Measurements from ENCODE around the gene ZNF260.
A peak's percentile ranks its signal among the peaks of the same experiment; 100 is the strongest.
"Not testable (repeated sequence)": the region's sequence is repeated elsewhere in the genome, so short reads cannot be mapped to it uniquely, and the experiment has no call there.

ZNF260 gene

DNA sequence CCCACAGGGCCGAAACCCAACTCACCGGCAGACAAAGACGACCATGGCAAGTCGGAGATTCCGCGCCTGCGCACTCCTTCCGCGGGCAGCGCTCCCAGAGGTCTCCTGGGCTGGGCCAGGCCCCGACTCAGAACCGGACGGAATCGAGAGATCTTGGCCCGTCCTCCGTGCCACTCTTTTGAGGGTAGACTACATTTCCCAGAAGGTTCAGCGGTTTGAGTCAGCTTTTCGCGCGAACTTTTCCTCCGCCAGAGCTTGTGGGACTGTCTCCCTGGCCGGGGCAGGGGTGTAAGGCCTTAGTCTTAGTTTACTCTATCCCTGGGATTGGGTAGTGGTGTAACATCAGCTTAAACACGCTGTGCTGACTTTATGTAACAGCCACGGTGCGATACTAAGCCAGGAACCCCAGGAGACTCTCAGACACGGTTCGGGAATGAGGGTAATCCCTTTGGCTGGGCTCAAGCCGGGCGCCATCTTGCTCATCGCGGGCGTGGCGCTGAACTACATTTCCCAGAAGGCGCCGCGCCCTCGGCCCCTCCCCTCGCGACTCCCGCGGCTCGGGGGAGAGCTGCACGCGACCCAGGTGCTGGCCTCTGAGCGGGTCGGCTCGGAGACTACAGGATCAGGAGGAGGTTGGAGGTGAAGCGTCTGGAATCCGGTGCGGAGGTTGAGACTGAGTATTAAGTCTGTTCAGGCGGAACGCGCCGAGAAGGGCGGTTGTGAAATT is at the start of gene ZNF260:
Gene ZNF260 (minus strand): TSS at position 78 of the 727 bp plus-strand sequence. CDS start 13,033 bp downstream, outside the sequence.
- DNase-seq = peak; percentile 88

DNA sequence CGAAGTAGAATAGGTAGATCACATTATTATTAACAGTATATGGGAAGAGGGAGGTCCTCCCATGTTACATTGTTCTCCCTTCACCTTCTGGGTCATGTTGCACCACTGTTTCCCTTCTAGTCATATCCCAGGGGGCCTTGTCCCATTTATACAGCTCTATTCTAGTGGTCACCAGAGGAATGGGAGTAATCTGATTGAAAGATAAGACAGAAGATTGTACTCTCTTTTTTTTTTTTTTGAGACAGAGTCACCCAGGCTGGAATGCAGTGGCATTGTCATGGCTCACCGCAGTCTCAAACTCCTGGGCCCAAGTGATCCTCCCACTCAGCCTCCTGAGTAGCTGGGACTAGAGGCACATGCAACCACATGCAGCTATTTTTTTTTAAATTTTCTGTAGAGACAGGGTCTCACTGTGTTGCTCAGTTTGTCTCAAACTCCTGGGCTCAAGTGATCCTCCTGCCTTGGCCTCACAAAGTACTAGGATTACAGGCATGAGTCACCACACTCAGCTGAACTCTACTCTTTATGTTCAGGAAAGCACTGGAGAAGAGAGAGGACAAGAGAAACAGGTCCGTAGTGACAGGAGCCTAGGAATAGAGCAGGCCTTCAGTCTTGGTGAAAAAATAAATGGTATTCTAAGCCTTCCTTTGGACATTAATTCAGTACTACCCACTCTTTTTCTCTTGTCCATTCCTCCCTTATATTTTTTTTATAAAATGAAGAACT is 49.4 kb upstream of the ZNF260 start:
- DNase-seq = no peak

DNA sequence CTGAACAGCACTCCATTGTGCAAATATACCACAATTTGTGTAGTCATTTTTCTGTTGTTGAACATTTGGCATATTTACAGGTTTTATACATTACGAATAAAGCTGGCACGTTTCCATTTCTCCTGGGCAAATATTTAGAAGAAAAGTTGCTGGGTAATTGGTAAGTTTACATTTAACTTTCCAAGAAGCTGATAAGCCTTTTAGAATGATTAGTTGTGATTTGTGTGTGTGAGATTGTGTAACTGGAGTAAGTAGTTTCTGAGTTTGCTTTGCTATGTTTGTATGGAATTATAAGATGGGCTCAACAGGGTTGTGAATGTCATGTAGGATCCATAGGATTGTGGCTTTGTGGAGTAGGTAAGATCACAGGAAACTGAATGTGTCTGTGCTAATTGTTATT is 46.7 kb upstream of the ZNF260 start:
- no peak for DNase-seq

DNA sequence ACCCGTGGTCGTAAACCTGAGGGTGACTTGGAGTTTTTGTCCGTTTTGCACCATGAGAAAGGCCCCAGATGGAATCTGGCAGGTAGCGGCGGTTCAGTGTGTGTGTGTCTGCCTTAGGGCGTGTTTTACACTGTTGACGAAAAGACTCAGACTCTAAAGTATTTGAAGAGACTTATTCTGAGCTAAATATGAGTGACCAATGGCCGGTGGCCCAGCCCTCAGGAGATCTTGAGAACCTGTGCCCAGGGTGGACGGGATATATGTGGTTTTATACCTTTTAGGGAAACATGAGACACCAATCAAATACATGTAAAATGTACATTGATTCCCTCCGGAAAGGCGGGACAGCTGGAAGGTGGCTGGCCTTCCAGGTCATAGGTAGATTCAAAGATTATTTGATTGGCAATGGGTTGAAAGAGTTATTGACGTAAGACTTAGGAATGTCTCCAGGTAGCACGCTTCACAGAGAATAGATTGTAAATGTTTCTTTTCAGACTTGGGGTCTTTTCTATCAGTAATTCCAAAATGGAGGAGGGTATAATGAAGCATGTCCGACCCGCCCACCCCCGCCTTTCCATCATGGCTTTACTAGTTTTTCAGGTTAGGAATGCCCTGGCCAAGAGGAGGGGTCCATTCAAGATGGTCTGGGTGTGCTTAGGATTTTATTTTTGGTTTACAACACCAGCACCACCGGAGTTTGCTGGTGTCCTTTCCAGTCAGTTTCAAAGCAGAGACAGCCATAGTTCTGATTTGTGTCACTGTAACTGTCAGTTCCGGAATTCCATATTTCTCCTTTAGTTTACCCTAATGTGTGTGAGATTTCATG is 46.0 kb upstream of the ZNF260 start:
- no peak for DNase-seq

DNA sequence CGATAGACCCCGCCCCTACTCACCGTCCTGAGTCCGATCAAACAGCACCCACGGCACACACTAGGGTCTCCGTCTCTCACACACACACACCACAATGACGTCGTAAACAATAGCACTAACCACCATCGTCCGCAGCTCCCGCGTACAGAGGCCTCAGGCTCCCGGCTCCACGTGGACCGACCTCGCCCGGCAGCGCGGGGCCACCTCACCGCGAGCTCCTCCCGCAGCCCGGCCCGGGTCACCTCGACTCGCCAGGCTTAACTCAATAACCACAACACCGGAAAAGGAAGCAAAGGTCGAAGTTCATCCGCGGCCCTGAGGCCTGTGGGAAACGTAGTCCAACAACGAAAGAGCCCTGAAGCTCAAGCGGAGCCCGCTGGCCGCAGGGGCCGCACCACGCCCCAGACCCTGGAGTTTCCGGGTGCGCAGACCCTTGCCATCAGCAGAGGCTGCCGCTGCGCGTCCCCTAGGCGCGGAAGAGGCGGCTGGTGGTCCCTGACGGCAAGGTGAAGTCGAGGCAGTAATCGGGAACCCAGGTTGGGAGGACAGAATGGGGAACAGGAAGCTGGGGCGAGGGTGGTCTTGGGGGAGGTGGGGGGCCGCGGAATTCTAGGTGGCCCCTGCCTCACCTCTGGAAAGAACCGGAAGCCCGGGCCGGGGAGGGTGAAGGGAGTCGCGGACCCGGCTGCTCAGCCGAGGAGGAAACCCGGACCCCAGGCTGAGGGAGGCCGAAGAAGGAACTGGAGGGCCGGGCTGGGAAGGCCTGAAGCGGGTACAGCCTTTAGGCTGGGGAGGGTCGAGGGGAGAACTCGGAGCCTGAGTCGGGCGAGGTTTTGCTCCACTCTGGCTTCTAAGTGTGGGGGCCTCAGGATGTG is 45.2 kb upstream of the ZNF260 start, which contains the start of gene ZNF529:
Gene ZNF529 (minus strand): TSS at position 273 of the 875 bp plus-strand sequence. CDS start 946 bp downstream, outside the sequence.
- DNase-seq = peak; percentile 85

DNA sequence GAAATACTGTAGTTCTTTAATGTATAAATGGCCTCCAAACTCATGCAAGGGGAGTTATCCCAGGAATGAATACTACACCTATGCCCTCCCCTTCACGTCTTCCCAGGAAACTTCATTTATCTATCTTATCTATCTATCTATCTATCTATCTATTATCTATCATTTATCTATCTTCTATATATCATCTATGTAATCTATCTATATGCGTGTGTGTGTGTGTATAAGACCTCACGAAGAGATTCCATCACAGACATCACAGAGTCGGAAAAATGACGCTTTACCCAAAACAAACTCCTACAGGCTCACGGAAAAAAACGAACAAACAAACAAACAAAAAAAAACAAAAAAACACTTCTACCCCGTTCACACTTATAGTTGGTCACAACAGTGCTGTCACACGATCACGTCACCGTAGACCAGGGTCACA is 44.5 kb upstream of the ZNF260 start:
- no peak for DNase-seq

DNA sequence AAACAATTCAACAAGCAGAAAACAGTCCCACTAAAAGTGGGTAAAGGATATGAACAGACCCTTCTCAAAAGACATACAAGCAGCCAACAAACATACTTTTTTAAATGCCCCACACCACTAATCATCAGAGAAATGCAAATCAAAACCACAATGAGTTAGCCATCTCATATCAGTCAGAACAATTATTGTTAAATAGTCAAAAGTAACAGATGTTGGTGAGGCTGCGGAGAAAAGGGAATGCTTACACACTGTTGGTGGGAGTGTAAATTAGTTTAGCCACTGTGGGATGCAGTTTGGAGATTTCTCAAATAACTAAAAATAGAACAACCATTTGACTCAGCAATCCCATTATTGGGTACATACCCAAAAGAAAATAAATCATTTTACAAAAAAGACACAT is 36.3 kb upstream of the ZNF260 start:
- no peak for DNase-seq

DNA sequence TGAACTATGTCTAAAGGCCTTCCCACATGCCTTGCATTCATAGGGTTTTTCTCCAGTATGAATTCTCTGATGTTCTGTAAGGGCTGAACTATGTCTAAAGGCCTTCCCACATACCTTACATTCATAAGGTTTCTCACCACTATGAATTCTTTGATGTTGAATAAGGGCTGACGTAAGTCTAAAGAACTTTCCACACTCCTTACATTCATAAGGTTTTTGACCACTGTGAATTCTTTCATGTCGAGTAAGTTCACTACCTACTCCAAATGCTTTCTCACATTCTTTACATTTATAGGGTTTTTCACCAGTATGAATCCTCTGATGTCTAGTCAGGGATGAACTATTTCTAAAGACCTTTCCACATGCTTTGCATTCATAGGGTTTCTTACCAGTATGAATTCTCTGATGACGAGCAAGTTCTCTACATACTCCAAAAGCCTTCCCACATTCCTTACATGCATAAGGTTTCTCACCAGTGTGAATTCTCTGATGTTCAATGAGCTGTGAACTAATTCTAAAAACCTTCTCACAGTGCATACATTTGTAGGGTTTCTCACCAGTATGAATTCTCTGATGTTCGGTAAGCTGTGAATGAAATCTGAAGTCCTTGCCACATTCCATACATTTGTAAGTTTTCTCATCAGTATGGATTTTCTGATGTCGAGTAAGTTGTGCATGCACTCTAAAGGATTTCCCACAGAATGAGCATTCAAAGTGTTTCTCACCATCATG is 19.1 kb upstream of the ZNF260 start:
- DNase-seq = no peak

DNA sequence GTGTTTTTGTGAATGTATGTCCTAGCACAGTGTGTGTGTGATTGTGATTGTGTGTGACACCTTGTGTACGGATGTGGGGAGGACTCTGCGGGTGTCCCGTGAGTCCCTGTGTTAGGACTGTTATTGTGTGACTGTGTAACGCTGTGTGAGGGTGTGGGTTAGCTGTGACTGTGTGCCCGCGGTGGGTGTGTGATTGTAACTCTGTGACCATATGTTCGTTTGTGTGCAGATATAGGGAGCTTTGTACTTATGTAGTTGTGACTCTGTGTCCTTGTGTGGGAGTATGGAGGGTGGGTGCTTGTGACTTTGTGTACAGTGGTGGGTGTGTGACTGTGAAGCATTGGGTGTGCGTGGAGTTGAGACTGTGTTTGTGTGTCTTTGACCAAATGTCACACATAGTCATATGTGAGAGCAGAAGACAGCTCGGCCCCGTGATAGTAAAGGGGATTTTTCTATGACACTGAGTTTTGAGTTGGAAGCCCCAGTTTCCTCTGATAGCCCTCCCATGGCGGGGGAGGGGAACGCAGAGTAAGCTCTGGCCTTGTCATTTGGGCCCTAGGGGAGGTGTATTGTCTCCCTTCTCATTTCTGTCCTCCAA is 949 bp upstream of the ZNF260 start:
- DNase-seq = no peak

DNA sequence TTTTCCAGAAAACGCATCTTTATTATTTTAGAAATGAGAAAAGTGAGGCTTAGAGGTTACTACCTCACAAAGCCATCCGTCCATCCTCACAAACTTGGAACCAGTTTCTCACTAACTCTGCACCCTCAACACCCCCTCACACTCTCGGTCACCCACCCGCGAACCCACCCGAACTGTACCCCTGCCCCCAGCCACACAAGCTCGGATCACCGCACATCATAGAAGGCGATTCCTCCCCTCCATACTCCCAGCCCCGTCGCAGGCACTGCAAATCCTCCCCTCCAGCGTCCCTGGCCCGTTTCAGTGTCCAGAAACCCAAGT is 238 bp downstream of the ZNF260 start:
- no peak for DNase-seq

DNA sequence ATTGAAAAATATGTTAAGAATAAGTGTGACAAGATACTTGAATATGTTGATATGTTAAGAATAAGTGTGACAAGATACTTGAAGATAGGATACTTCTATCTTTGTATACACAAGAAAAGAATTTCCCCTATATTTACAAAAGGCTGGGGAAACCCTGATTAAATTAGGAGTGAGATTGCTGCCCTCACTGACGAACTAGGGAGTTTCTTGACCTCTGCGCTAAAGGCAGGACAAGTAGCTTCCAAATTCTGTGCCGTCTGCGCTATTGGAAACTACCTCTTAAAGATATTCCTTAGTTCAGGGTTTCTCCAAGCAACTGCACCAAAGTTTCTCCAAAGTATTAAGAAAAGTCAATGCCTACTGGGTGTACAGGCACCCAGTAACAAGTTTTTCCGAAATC is 730 bp downstream of the ZNF260 start:
- no peak for DNase-seq

DNA sequence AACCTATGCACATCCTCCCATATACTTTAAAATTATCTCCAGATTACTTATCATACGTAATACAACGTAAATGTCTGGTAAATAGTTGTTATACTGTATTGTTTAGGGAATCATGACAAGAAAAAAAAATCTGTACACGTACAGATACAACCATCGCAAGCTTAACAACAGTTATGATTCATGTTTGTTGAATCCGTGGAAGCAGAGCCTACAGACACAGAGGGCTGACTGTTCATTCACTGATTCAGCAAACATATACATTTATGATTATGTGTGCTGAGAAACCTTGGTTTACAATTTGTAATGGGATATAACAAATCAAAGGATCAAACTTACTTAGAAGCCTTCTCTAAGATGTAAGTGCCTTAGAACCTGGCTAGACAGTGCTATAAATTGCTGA is 1.5 kb downstream of the ZNF260 start:
- DNase-seq = no peak

DNA sequence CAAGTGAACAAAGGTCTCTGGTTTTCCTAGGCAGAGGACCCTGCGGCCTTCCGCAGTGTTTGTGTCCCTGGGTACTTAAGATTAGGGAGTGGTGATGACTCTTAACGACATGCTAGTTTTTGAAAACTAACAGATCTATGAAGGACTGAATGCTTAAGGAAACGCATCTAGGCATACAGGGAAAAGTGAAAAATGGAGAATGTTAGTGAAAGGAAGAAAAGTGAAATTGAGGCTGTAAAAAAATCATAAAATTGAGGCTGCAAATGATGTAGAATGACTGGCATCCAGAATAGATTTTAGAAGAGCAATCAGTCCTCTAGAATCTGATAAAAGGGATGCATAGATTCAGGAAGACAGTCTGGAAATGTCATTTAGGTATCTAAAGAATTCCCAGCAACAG is 3.5 kb downstream of the ZNF260 start:
- no peak for DNase-seq

DNA sequence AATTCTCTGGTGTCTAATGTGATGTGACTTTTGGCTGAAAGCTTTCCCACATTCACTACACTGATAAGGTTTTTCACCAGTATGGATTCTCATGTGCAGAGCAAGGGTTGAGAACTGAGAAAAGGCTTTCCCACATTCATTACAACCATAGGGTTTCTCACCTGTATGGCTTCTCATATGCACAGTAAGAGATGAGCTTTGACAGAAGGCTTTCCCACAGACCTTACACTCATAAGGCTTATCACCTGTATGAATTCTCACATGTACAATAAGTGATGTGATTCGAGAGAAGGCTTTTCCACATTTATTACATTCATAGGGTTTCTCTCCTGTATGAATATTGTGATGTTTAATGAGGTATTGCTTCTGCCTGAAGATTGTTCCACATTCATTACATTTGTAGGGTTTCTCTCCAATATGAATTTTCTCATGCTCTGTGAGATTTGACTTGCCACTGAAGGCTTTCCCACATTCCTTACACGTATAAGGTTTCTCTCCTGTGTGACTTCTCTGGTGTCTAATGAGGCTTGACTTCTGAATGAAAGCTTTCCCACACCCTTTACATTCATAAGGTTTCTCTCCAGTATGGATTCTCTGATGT is 14.0 kb downstream of the ZNF260 start:
- no peak for DNase-seq

DNA sequence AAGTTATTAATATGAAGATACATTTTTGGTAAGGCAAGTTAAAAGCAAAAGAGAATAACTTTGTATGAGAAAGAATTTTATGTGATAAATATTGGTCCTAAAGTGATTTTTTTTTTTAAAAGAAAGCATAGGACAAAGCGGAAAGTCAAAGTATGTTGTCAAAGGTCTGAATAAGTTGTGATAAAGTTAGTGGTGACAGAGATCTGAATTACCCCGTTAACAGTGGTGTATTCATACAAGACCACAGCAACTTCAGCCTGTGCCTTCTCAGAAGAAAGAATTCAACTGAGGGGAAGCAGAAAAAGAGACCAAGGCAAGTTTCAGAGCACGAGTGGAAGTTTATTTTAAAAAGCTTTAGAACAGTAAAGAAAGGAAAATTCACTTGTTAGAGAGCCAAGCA is 19.7 kb downstream of the ZNF260 start:
- DNase-seq = no peak

DNA sequence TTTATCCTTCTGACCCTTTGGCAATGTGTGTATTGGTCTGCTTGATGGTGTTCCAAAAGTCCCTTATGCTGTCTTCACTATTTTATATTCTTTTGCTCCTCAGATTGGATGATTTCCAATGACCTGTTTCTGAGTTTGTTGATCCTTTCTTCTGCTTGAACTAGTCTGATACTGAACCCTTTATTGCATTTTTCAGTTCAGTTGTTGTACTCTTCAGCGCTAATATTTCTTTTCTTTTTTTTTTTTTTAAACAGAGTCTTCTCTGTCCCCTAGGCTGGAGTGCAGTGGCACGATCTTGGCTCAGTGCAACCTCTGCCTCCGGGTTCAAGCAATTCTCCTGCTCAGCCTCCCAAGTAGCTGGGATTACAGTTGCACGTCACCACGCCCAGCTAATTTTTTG is 26.1 kb downstream of the ZNF260 start:
- no peak for DNase-seq

DNA sequence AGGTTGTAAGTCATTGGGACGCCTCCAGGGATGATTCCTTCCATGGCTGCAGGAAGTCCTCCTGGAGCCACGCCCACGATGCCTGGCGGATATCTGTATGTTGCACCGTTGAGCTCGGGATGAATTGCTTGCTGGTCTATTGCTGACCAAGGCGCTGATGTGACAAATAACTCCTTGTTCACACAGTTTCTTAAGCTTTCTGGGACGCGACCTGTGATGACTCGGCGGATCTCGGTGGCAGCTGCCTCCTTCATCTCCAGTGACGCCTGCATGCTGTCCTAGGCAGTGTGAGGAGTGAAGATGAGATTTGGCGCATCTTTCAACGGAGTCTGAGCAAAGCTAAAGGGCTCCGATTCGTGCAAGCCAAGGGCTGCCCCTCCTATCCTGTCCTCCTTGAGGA is 31.1 kb downstream of the ZNF260 start:
- DNase-seq = no peak

DNA sequence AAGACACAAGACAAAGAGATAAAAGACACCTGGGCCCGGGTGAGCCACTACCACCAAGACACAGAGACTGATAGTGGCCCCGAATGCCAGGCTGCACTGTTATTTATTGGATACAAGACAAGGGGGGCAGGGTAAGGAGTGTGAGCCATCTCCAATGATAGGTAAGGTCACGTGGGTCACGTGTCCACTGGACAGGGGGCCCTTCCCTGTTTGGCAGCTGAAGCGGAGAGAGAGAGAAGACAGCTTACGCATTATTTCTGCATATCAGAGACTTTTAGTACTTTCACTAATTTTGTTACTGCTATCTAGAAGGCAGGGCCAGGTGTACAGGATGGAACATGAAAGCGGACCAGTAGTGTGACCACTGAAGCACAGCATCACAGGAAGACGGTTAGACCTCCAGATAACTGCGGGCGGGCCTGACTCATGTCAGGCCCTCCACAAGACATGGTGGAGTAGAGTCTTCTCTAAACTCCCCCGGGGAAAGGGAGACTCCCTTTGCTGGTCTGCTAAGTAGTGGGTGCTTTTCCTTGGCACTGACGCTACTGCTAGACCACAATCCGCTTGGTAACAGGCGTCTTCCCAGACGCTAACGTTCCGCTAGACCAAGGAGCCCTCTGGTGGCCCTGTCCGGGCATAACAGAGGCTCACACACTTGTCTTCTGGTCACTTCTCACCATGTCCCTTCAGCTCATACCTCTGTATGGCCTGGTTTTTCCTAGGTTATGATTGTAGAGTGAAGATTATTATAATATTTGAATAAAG is 35.2 kb downstream of the ZNF260 start:
- not testable (repeated sequence) for DNase-seq

DNA sequence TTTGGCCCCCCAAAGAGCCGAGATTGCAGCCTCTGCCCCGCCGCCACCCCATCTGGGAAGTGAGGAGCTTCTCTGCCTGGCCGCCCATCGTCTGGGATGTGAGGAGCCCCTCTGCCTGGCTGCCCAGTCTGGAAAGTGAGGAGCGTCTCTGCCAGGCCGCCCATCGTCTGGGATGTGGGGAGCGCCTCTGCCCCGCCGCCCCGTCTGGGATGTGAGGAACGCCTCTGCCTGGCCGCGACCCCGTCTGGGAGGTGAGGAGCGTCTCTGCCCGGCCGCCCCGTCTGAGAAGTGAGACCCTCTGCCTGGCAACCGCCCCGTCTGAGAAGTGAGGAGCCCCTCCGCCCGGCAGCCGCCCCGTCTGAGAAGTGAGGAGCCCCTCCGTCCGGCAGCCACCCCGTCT is 37.2 kb downstream of the ZNF260 start:
- not testable (repeated sequence) for DNase-seq

DNA sequence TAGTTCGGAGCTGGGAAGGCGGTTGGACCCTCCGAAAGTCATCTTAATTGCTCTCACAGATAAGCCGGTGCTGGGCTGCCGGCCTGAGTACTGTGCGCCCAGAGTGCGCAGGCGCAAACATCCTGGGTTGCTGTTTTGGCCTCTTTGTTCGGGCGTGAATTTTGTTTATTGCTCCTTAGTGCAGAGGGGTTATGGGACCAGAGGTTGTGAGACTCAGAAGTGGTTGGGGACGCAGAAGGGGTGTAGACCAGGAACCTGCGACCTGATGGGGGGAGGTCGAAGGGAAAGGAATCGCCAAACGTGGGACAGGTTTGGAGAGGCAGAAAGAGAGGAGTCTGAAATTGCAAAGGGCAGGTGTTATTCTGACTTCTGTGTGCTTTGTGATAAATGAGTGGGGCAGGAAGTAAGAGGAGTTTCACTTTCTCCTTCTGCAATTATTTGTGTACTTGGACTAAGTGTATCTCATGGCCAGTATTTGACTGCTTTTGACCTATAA is 38.1 kb downstream of the ZNF260 start:
- peak; percentile 69 for DNase-seq
